GM18861 (cell line): ENCODE measurements around the gene CATSPERZ.

Experiments
- ATAC-seq: cut with Tn5 transposase; IDR thresholded peaks from one replicate; pipeline ENCODE4 v1.9.1; 2021; ENCODE audit not compliant: unreplicated experiment

CATSPERZ gene

GRCh38 chr11:64284962-64285884 lies 14.9 kb upstream of the CATSPERZ start, which contains the start of gene GPR137:
Gene GPR137 (plus strand): TSS chr11:64285848. CDS start chr11:64286525, 677 bp downstream.
- ATAC-seq = peak; percentile 51

- ATAC-seq = no peak
Observed at GRCh38 chr11:64285885-64286800, 14.0 kb upstream of the CATSPERZ start.

DNA sequence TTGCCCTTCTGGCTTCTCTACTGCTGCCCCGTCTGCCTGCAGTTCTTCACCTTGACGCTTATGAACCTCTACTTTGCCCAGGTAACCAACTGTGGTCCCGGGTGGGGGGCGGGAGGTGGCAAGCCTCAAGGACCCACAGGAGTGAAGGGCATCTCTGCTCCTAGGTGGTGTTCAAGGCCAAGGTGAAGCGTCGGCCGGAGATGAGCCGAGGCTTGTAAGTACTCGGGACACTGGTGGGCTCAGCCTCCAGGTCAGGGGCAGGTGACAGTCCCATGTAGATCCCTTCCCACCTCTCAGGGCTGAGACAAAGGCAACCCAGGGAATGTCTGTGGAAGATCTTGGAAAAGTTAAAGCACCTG lies 13.4 kb upstream of the CATSPERZ start:
- ATAC-seq = no peak

DNA sequence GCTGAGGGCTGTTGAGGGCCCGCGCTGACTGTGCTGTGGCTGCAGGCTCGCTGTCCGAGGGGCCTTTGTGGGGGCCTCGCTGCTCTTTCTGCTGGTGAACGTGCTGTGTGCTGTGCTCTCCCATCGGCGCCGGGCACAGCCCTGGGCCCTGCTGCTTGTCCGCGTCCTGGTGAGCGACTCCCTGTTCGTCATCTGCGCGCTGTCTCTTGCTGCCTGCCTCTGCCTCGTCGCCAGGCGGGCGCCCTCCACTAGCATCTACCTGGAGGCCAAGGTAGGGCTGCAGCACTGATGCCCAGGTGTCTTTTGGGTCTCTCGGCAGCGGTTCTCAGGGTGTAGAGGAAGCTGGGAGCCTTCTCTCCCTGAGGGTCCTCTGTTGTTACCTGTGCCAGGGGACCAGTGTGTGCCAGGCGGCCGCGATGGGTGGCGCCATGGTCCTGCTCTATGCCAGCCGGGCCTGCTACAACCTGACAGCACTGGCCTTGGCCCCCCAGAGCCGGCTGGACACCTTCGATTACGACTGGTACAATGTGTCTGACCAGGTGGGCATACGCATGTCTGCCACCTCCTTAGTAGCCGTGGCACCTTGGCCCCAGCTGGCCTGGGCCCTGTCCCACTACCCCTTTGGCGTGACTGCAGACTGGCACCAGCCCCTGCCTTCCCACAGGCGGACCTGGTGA lies 12.3 kb upstream of the CATSPERZ start:
- ATAC-seq = no peak

DNA sequence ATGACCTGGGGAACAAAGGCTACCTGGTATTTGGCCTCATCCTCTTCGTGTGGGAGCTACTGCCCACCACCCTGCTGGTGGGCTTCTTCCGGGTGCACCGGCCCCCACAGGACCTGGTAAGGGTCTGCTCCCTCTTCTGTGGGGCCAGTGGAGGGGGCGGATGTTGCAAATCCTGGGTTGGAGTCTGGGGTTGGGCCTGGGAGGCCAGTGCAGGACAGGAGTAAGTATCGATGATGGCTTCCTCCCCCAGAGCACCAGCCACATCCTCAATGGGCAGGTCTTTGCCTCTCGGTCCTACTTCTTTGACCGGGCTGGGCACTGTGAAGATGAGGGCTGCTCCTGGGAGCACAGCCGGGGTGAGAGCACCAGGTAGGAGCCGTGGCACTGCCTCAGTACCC lies 11.8 kb upstream of the CATSPERZ start:
- no peak for ATAC-seq

GRCh38 chr11:64289002-64289564 lies 11.1 kb upstream of the CATSPERZ start:
- no peak for ATAC-seq

DNA sequence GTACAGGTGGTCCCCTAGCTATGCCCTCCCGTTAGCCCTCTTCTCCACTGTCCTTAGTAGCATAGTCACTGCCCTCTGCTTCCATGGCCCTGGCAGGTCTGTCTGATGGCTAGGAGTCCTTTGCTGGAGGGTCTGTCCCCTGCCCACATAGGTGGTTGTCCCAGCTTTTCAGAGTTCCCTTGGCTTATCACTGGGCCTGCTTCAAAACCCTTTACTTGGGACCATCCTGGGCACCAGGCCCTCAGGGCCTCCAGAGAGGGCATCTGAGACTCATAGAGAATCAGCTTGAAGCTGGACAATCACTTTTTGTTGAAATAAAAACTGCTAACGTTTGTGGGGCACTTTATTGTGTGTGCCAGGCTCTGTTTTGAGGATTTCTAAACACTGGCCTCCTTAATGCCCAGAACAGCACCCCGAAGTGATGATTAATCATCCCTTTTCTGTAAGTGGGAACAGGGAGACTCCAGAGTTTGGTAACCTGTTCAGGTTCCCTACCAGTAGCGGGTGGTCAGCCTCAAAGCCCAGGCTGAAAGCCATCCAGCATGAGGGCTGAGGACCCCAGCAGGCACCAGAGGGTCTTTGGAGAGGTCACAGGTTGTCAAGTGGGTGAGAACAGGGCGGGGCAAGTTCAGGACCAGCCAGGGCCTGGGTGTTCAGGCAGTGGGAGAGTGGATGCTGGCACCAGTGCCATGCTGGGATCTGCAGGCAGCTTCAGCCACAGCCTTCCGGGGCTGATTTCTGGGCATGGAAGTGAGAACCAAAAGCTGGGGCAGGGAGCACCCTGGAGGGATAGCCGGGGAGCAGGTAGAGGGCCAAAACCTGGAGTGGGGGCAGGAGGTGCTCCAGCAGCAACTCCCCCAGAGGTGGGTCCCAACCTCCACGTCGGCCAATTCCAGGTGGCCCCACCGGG lies 9.6 kb upstream of the CATSPERZ start:
- ATAC-seq = no peak

- ATAC-seq = no peak
Observed at GRCh38 chr11:64291262-64291751, 8.9 kb upstream of the CATSPERZ start, which contains the start of gene KCNK4. Gene KCNK4 (plus strand): TSS chr11:64291302. CDS start chr11:64293019, 1,717 bp downstream.

GRCh38 chr11:64291752-64292459 lies 8.3 kb upstream of the CATSPERZ start:
- no peak for ATAC-seq

- no peak for ATAC-seq
Observed at GRCh38 chr11:64292460-64293254, 7.5 kb upstream of the CATSPERZ start.

DNA sequence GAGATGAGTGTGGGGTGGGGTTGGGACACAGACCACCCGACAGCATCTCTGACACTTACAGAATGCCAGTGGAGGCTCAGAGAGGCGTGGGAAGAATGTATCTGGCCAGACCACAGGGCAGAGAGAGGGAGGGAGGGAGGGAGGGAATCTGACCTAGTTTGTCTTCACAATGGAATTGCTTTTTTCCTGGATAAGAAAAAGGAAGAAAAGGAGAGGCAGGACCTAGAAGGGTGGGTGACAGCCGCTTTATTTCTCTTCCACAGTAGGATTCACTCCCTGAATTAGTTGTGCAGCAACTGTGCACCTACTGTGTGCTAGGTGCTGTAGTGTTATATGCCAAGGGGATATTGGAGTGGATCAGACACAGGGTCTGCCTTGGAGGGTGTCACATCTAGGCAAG lies 5.4 kb upstream of the CATSPERZ start:
- no peak for ATAC-seq

DNA sequence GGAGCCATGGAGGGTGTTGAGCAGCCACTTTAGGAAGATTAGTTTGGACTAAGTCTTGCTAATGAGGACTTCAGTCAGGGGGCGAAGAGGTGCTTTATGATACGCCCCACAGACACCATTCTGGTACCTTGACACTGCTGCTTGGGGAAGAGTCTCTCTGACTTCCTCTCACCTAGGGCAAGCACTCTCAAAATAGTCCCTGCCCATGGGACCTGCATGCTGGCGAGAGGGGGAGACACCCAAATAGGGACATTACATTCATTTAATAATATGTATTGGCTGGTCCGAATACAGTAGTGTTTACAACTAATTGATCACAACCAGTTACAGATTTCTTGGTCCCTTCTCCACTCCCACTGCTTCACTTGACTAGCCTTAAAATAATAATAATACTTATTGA lies 4.4 kb upstream of the CATSPERZ start:
- ATAC-seq = no peak

DNA sequence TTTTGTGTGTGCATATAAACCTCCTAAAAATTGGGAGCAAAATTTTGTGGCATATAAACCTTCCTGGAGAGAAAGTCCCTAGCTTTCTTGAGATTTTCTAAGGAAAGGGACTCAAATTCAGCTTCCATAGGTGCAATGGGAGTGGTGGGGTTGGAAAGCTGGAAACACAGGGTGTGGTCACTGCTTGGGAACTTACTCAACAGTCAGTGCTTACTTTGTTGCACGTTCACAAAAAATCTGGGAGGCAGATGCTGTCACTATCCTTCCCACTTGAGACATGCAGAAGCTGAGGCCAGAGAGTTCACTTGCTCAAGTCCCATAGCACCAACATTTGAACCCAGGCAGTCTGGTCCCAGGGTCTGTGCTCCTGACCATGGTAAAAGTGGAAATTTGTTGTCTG lies 3.9 kb upstream of the CATSPERZ start:
- ATAC-seq = no peak

- no peak for ATAC-seq
Observed at GRCh38 chr11:64296830-64297698, 3.1 kb upstream of the CATSPERZ start.

DNA sequence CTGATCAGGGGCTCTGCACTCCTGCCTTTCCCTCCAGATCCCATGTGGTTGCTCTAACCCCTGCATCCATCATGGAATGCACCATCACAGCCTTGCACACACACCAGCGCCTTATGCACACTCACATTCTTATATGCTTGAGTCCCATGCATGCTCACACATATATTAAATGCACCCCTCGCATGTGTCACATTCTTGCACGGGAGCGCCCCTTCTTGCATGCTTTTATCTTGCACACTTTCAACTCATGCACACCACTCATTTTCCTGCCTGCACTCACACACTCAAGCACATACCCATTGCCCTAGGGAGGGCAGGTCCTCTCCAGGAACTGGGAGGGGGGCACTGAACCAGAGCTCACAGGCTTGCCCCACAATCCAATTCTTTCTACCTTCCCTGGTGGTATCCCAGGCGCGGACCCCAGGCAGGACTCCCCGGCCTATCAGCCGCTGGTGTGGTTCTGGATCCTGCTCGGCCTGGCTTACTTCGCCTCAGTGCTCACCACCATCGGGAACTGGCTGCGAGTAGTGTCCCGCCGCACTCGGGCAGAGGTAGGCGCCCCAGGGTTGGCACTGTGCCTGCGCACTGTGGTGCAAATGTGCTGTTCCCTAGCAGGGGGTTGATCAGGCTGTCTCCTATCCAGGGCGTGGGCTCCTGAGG lies 2.3 kb upstream of the CATSPERZ start:
- no peak for ATAC-seq

DNA sequence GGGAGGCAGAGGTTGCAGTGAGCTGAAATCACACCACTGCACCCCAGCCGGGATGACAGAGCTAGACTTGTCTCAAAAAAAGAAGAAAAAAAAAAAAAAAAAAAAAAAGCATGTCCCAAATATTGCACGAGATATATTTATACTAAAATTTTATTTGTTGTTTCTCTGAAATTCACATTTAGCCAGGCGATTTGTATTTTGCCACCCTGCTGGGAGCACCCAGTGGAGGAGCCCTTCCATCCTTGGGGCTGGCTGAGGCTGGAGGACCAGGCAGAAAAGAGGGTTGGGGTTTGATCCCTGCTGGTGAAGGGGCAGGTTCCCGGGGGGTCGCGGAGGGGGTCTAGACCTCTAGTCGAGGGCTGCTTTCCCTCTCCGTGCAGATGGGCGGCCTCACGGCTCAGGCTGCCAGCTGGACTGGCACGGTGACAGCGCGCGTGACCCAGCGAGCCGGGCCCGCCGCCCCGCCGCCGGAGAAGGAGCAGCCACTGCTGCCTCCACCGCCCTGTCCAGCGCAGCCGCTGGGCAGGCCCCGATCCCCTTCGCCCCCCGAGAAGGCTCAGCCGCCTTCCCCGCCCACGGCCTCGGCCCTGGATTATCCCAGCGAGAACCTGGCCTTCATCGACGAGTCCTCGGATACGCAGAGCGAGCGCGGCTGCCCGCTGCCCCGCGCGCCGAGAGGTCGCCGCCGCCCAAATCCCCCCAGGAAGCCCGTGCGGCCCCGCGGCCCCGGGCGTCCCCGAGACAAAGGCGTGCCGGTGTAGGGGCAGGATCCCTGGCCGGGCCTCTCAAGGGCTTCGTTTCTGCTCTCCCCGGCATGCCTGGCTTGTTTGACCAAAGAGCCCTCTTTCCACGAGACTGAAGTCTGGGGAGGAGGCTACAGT lies 952 bp upstream of the CATSPERZ start:
- no peak for ATAC-seq
